ENCODE measurements around the gene INTS11. TPM values are rescaled to one million over a fixed set of nuclear protein-coding genes. Genes with fewer than 3 reads are reported as not detected.

Gene INTS11
- total and polyA plus RNA-seq, 2 of the 13 experiments (the other 11 are each of a cell fraction or from before 2014, with no cell fraction given) = 52.8 to 94.8 TPM

- TF ChIP-seq RNF2 (conservative IDR thresholded peaks at IDR 0.05; ENCODE audit: low read depth) (no peak), ZNF576 (CRISPR knock-in tag; IDR thresholded peaks at IDR 0.05) (0 out of 2 replicates have a peak, but pooled peaks have one; percentile 6), CREB1 (IDR thresholded peaks at IDR 0.05) (no peak), CREB1 (CRISPR knock-in tag; IDR thresholded peaks at IDR 0.05) (no peak), NRL (CRISPR knock-in tag; IDR thresholded peaks at IDR 0.05; ENCODE audit: borderline replicate concordance) (peak; percentile 8; the same call in 1 of the 2 replicates), ZNF207 (IDR thresholded peaks at IDR 0.05; ENCODE audit: borderline replicate concordance) (no peak), ZNF768 (CRISPR knock-in tag; IDR thresholded peaks at IDR 0.05) (no peak), ZBTB44 (CRISPR knock-in tag; IDR thresholded peaks at IDR 0.05) (no peak), ZNF12 (CRISPR knock-in tag; IDR thresholded peaks at IDR 0.05) (no peak), ZNF350 (CRISPR knock-in tag; IDR thresholded peaks at IDR 0.05; ENCODE audit: borderline replicate concordance, low read depth) (no peak; the same call in 1 of the 2 replicates), TFDP2 (CRISPR knock-in tag; IDR thresholded peaks at IDR 0.05) (no peak), DBP (CRISPR knock-in tag; IDR thresholded peaks at IDR 0.05; ENCODE audit: not compliant biosample characterization) (no peak), SOX6 (IDR thresholded peaks at IDR 0.05) (no peak), SOX6 (CRISPR knock-in tag; IDR thresholded peaks at IDR 0.05) (no peak), ZNF609 (CRISPR knock-in tag; IDR thresholded peaks at IDR 0.05; ENCODE audit: borderline replicate concordance) (no peak), ZNF10 (CRISPR knock-in tag; IDR thresholded peaks at IDR 0.05; ENCODE audit: borderline replicate concordance, low read depth) (no peak), TBX3 (IDR thresholded peaks at IDR 0.05; ENCODE audit: borderline replicate concordance) (no peak), ZNF501 (CRISPR knock-in tag; IDR thresholded peaks at IDR 0.05) (no peak), CBX5 (CRISPR knock-in tag; IDR thresholded peaks at IDR 0.05; ENCODE audit: borderline replicate concordance) (no peak), ZKSCAN5 (CRISPR knock-in tag; IDR thresholded peaks at IDR 0.05) (no peak), ZC3H13 (CRISPR knock-in tag; IDR thresholded peaks at IDR 0.05) (no peak)
These were observed 17.1 kb downstream of the INTS11 start (continued) for GRCh38 chr1:1307261-1307922.
